C4-2B (cell line): ENCODE results near the gene SIAH1.

Source experiments
- CTCF ChIP-seq: fragments of 450-650 bp; conservative IDR thresholded peaks from 2 replicates; pipeline ENCODE4 v1.5.1; 2017; ENCODE audit warnings: mild to moderate bottlenecking
- ZFX ChIP-seq: fragments of 450-650 bp; IDR thresholded peaks from 2 replicates; pipeline ENCODE4 v1.6.1; 2017

GRCh38 chr16:48378276-48378675, 6.9 kb downstream of the SIAH1 start:
- TF ChIP-seq CTCF: no peak
- no peak for TF ChIP-seq ZFX
